IMR-90 (cell line): ENCODE results near the gene CDKAL1. TPM values are rescaled to one million over a fixed set of nuclear protein-coding genes. Genes with fewer than 3 reads are reported as not detected.

Experiments
- ATAC-seq: fragments of 200-7000 bp; cut with Tn5 transposase; 2 replicates; pipeline ENCODE4 v1.9.1; 2020; ENCODE audit warnings: low read depth, mild to moderate bottlenecking, moderate library complexity
- BruUV-seq: library from RNA; stranded (reverse); fragments of 400-500 nt; replicated peaks from 2 replicates; lab custom pipeline; 2021; lab: Mats Ljungman, UMichigan
- CTCF ChIA-PET: fragments of 300-600 bp; formaldehyde crosslinking; extraction: SDS; loops from one replicate; lab custom pipeline; 2021; ENCODE audit warnings: antibody characterized with exemption; lab: Yijun Ruan, JAX
- POLR2A ChIA-PET: fragments of 300-600 bp; sonication (Branson Sonifier 250); formaldehyde crosslinking; loops from one replicate; lab custom pipeline; 2022; ENCODE audit warnings: antibody characterized with exemption; ENCODE audit not compliant: unreplicated experiment; lab: Charles Lee
- DNase-seq: peaks from one replicate; pipeline ENCODE4 v3.0.0; 2013
- H2AFZ ChIP-seq: replicated peaks from 2 replicates; pipeline ENCODE3; 2013; ENCODE audit warnings: low read length, mild to moderate bottlenecking; ENCODE audit not compliant: poor library complexity
- H2AK5ac ChIP-seq: 2 replicates; pipeline ENCODE4 v1.6.1; 2013; ENCODE audit warnings: low read depth, low read length, inconsistent platforms
- H2AK9ac ChIP-seq: replicated peaks from 2 replicates; pipeline ENCODE3; 2013; ENCODE audit warnings: mild to moderate bottlenecking, low read depth, low read length, moderate library complexity; ENCODE audit not compliant: poor library complexity
- H2BK120ac ChIP-seq: 2 replicates; pipeline ENCODE4 v1.6.1; 2013; ENCODE audit warnings: low read depth, low read length, inconsistent platforms
- H2BK15ac ChIP-seq: 3 replicates; pipeline ENCODE4 v1.6.1; 2013; ENCODE audit warnings: low read depth, low read length, inconsistent platforms
- H2BK20ac ChIP-seq: 2 replicates; pipeline ENCODE4 v1.6.1; 2013; ENCODE audit warnings: low read depth, mild to moderate bottlenecking, inconsistent platforms, low read length, moderate library complexity
- H2BK5ac ChIP-seq: 2 replicates; pipeline ENCODE4 v1.6.1; 2013; ENCODE audit warnings: mild to moderate bottlenecking, low read depth, low read length, inconsistent platforms; ENCODE audit not compliant: poor library complexity, severe bottlenecking
- H3K14ac ChIP-seq: replicated peaks from 2 replicates; pipeline ENCODE4 v1.6.1; 2013; ENCODE audit warnings: low read depth, low read length, inconsistent platforms
- H3K18ac ChIP-seq: 2 replicates; pipeline ENCODE4 v1.6.1; 2013; ENCODE audit warnings: low read depth, low read length, control low read depth
- H3K23ac ChIP-seq: 2 replicates; pipeline ENCODE4 v1.6.1; 2013; ENCODE audit warnings: low read depth, low read length, inconsistent platforms
- H3K27ac ChIP-seq: 2 replicates; pipeline ENCODE4 v1.5.1; 2013; ENCODE audit warnings: mild to moderate bottlenecking, control low read depth, low read length; ENCODE audit not compliant: insufficient read depth
- H3K27me3 ChIP-seq: 2 replicates; pipeline ENCODE4 v1.6.1; 2013; ENCODE audit warnings: low read length; ENCODE audit not compliant: control insufficient read depth, insufficient read depth
- H3K36me3 ChIP-seq: 2 replicates; pipeline ENCODE4 v1.6.1; 2013; ENCODE audit warnings: low read length, mixed read lengths; ENCODE audit not compliant: control insufficient read depth, insufficient read depth
- H3K4ac ChIP-seq: 2 replicates; pipeline ENCODE4 v1.6.1; 2013; ENCODE audit warnings: low read depth, low read length, inconsistent platforms
- H3K4me1 ChIP-seq: 2 replicates; pipeline ENCODE4 v1.6.1; 2013; ENCODE audit warnings: low read length, mixed read lengths; ENCODE audit not compliant: control insufficient read depth, insufficient read depth
- H3K4me2 ChIP-seq: 2 replicates; pipeline ENCODE4 v1.6.1; 2013; ENCODE audit warnings: low read depth, mild to moderate bottlenecking, control low read depth, low read length, moderate library complexity
- H3K4me3 ChIP-seq: 2 replicates; pipeline ENCODE4 v1.5.1; 2013; ENCODE audit warnings: low read depth, mild to moderate bottlenecking, control low read depth, low read length, moderate library complexity; ENCODE audit not compliant: insufficient read depth
- H3K56ac ChIP-seq: 2 replicates; pipeline ENCODE4 v1.6.1; 2013; ENCODE audit warnings: low read length, inconsistent platforms; ENCODE audit not compliant: insufficient read depth; ENCODE audit errors: extremely low read depth
- H3K79me1 ChIP-seq, 2 experiments: 2 replicates each; pipeline ENCODE4 v1.6.1; 2013; ENCODE audit warnings: low read length in 2 of 2, inconsistent platforms in 1 of 2, low read depth in 1 of 2
- H3K9ac ChIP-seq: 2 replicates; pipeline ENCODE4 v1.6.1; 2013; ENCODE audit warnings: low read depth, low read length, control low read depth
- H3K9me1 ChIP-seq: 2 replicates; pipeline ENCODE4 v1.6.1; 2013; ENCODE audit warnings: low read length, inconsistent platforms; ENCODE audit not compliant: insufficient read depth
- H3K9me3 ChIP-seq: 2 replicates; pipeline ENCODE4 v1.6.1; 2013; ENCODE audit warnings: low read length; ENCODE audit not compliant: control insufficient read depth, insufficient read depth
- H4K20me1 ChIP-seq: 2 replicates; pipeline ENCODE4 v1.6.1; 2013; ENCODE audit warnings: low read length, inconsistent platforms; ENCODE audit not compliant: insufficient read depth
- H4K5ac ChIP-seq: 2 replicates; pipeline ENCODE4 v1.6.1; 2013; ENCODE audit warnings: mild to moderate bottlenecking, low read depth, low read length, control low read depth
- H4K8ac ChIP-seq, 2 experiments: 2 replicates each; pipeline ENCODE4 v1.6.1; 2013; ENCODE audit warnings: low read depth in 2 of 2, low read length in 2 of 2, control low read depth in 1 of 2, inconsistent platforms in 1 of 2
- H4K91ac ChIP-seq: 2 replicates; pipeline ENCODE4 v1.6.1; 2013; ENCODE audit warnings: low read depth, low read length, inconsistent platforms; ENCODE audit not compliant: insufficient read depth
- BHLHE40 ChIP-seq: fragments of 150-350 bp; IDR thresholded peaks from 2 replicates; pipeline ENCODE4 v1.6.1; 2016; ENCODE audit warnings: mild to moderate bottlenecking, low read depth, low read length
- CEBPB ChIP-seq: IDR thresholded peaks from 2 replicates; pipeline ENCODE4 v1.6.1; 2012; ENCODE audit warnings: low read depth, low read length, improper control_type of control experiment
- CHD1 ChIP-seq: IDR thresholded peaks from 2 replicates; pipeline ENCODE4 v1.6.1; 2012; ENCODE audit warnings: low read depth, low read length, improper control_type of control experiment
- CTCF ChIP-seq: conservative IDR thresholded peaks from 2 replicates; pipeline ENCODE4 v1.5.1; 2012; ENCODE audit warnings: mild to moderate bottlenecking, low read depth, low read length, improper control_type of control experiment
- ELK1 ChIP-seq: fragments of 150-350 bp; IDR thresholded peaks from 2 replicates; pipeline ENCODE4 v1.6.1; 2016; ENCODE audit warnings: low read depth, mild to moderate bottlenecking, low read length, moderate library complexity, borderline replicate concordance
- FOS ChIP-seq: fragments of 150-350 bp; IDR thresholded peaks from 2 replicates; pipeline ENCODE4 v1.6.1; 2016; ENCODE audit warnings: low read depth, low read length
- MAZ ChIP-seq: IDR thresholded peaks from 2 replicates; pipeline ENCODE4 v1.6.1; 2012; ENCODE audit warnings: low read depth, mild to moderate bottlenecking, low read length, improper control_type of control experiment, moderate library complexity, borderline replicate concordance
- NFE2L2 ChIP-seq: fragments of 150-350 bp; IDR thresholded peaks from 2 replicates; pipeline ENCODE4 v1.6.1; 2016; ENCODE audit warnings: low read depth, mild to moderate bottlenecking, low read length
- RAD21 ChIP-seq: IDR thresholded peaks from 2 replicates; pipeline ENCODE4 v1.6.1; 2012; ENCODE audit warnings: low read length, improper control_type of control experiment
- RFX5 ChIP-seq: IDR thresholded peaks from 2 replicates; pipeline ENCODE4 v1.8.0; 2012; ENCODE audit warnings: low read depth, mild to moderate bottlenecking, low read length, moderate library complexity
- SMC3 ChIP-seq: fragments of 150-350 bp; IDR thresholded peaks from 2 replicates; pipeline ENCODE4 v1.6.1; 2016; ENCODE audit warnings: low read depth, mild to moderate bottlenecking, antibody characterized with exemption, low read length, moderate library complexity
- WGBS, 2 experiments: methylation state at CpG; one replicate each; pipeline versions ENCODE4 v1.1.5 to v1.1.7; 2013; ENCODE audit warnings: missing lambda C conversion rate in 2 of 2; ENCODE audit not compliant: insufficient read length in 1 of 2; ENCODE audit errors: extremely low coverage in 2 of 2; 5-methylcytosine and 5-hydroxymethylcytosine counted together
- dilution Hi-C: fragments of 300-500 bp; cut with HindIII; formaldehyde crosslinking; loops from one replicate; pipeline ENCODE4 v1.14.3; 2018; ENCODE audit warnings: low sequenced_read_pairs; ENCODE audit not compliant: unreplicated experiment
- in situ Hi-C: fragments of 300-500 bp; cut with MboI; formaldehyde crosslinking; loops from 3 replicates; pipeline ENCODE4 v1.14.3; 2019; ENCODE audit warnings: low sequenced_read_pairs, inconsistent platforms, mixed read lengths
- intact Hi-C: fragments of 100-400 bp; cut with micrococcal nuclease; formaldehyde crosslinking; loops from 2 replicates; pipeline ENCODE4 v1.10.0; 2022
- polyA plus RNA-seq, 3 experiments: library from polyadenylated mRNA; depleted of rRNA; stranded (reverse); fragments of >200 nt; gene quantifications; 2 replicates each; pipeline ENCODE4 v1.2.3, GENCODE V29; 2012; ENCODE audit warnings: low replicate concordance in 1 of 3
- total RNA-seq: library from RNA; depleted of rRNA; stranded (reverse); fragments of >200 nt; gene quantifications from 2 replicates; pipeline ENCODE4 v1.2.3, GENCODE V29; 2012
- TF ChIP-seq, protein P1 (sequence below): fragments of 150-350 bp; IDR thresholded peaks from 2 replicates; pipeline ENCODE4 v1.6.1; 2017; ENCODE audit warnings: mild to moderate bottlenecking, antibody characterized with exemption, low read length, low read depth

CDKAL1 gene
- total and polyA plus RNA-seq, 2 of the 4 experiments (the other 2 are of a cell fraction), result 3.7 to 13.1 TPM

- Histone ChIP-seq H3K4ac (no peak overlapping the region), H3K14ac (no peak overlapping the region), H3K79me1 (no peaks in the 10 kb centered on the region), H4K91ac (no peak overlapping the region), H4K20me1 (no peaks in the 10 kb centered on the region), H3K27ac (no peak overlapping the region), H3K4me3 (no peak overlapping the region), H2BK120ac (no peak overlapping the region), H3K23ac (no peak overlapping the region), H3K9me1 (no peaks in the 10 kb centered on the region; the same call in 1 of the 2 replicates), H3K27me3 (no peaks in the 10 kb centered on the region), H3K4me1 (peaks cover 2% of the 10 kb centered on the region; the same call in 1 of the 2 replicates), H4K8ac (no peak overlapping the region), H2BK5ac (no peak overlapping the region), H3K9me3 (no peaks in the 10 kb centered on the region), H2BK20ac (no peak overlapping the region), H4K5ac (no peak overlapping the region), H3K36me3 (no peaks in the 10 kb centered on the region), H2AK9ac (no peak overlapping the region), H2BK15ac (no peak overlapping the region), H3K4me2 (no peak overlapping the region), H3K18ac (no peak overlapping the region), H3K56ac (no peak overlapping the region), H2AFZ (no peak overlapping the region), H3K9ac (no peak overlapping the region), H2AK5ac (no peak overlapping the region)
- intact Hi-C loops, result no loop called here
- DNase-seq, result no peak
- no peak for ATAC-seq
- in situ Hi-C loops, result no loop called here
- dilution Hi-C loops, result no loop called here
- WGBS, 2 experiments, result 89% methylated on average over 2 of the region's 6 CpGs; no CpG with 5 or more reads in 1 of the 2 experiments
- ChIA-PET POLR2A (no interaction called here), CTCF (no interaction called here)
- BruUV-seq, result no TSS peak
- TF ChIP-seq RFX5 (no peak), ELK1 (no peak), CTCF (no peak), BHLHE40 (no peak), RAD21 (no peak), CEBPB (no peak), NFE2L2 (no peak), SMC3 (no peak), MAZ (no peak), CHD1 (no peak), FOS (no peak)
- TF ChIP-seq, protein P1, sequence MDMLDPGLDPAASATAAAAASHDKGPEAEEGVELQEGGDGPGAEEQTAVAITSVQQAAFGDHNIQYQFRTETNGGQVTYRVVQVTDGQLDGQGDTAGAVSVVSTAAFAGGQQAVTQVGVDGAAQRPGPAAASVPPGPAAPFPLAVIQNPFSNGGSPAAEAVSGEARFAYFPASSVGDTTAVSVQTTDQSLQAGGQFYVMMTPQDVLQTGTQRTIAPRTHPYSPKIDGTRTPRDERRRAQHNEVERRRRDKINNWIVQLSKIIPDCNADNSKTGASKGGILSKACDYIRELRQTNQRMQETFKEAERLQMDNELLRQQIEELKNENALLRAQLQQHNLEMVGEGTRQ, result no peak
These were observed 606.7 kb downstream of the CDKAL1 start for GRCh38 chr6:21140966-21141365.
